Tibial nerve (tissue), 4 donors: ENCODE results near the gene RAB10.

Experiments used
- CTCF ChIP-seq, 5 experiments: fragments of 200-600 bp in 3 of 5; fragments of 450-650 bp in 2 of 5; sonication (generic) in 3 of 5; IDR thresholded peaks; one replicate each; pipeline ENCODE4 v1.5.1; 2016 to 2019; ENCODE audit warnings: antibody characterized with exemption in 5 of 5, mild to moderate bottlenecking in 3 of 5, moderate library complexity in 2 of 5
- EP300 ChIP-seq, 2 donors: sonication (generic); formaldehyde crosslinking; IDR thresholded peaks; one replicate each; pipeline ENCODE4 v1.6.1; 2017; ENCODE audit warnings: antibody characterized with exemption in 2 of 2, mild to moderate bottlenecking in 1 of 2
- POLR2A ChIP-seq, 2 donors: fragments of 450-650 bp; IDR thresholded peaks; one replicate each; pipeline ENCODE4 v1.6.1; 2017; ENCODE audit warnings: antibody characterized with exemption in 2 of 2, mild to moderate bottlenecking in 2 of 2, moderate library complexity in 2 of 2

- TF ChIP-seq CTCF (IDR thresholded peaks at IDR 0.05), result no peak
- TF ChIP-seq EP300 (IDR thresholded peaks at IDR 0.05), result no peak
- no peak for TF ChIP-seq POLR2A (IDR thresholded peaks at IDR 0.05)
Observed at GRCh38 chr2:26077291-26077690, 43.4 kb downstream of the RAB10 start.
